Stomach (tissue), 4 donors: ENCODE data around the gene NFIX.

Experiments
- EP300 ChIP-seq: sonication (generic); formaldehyde crosslinking; IDR thresholded peaks from one replicate; pipeline ENCODE4 v1.6.1; 2017; ENCODE audit warnings: antibody characterized with exemption
- POLR2A ChIP-seq, 4 donors: fragments of 450-650 bp; IDR thresholded peaks; one replicate each; pipeline ENCODE4 v1.6.1; 2016; ENCODE audit warnings: antibody characterized with exemption in 4 of 4, control low read depth in 2 of 4, mild to moderate bottlenecking in 1 of 4, moderate library complexity in 1 of 4
- POLR2AphosphoS5 ChIP-seq, 3 donors: sonication (generic); formaldehyde crosslinking; IDR thresholded peaks; one replicate each; pipeline ENCODE4 v1.6.1; 2016; ENCODE audit warnings: antibody characterized with exemption in 3 of 3
- TF ChIP-seq, protein P1 (sequence below), 7 experiments: fragments of 450-650 bp in 4 of 7; fragments of 200-600 bp in 3 of 7; sonication (generic) in 3 of 7; IDR thresholded peaks; one replicate each; pipeline ENCODE4 v1.5.1; 2016 to 2019; ENCODE audit warnings: antibody characterized with exemption in 7 of 7, control low read depth in 2 of 7, mild to moderate bottlenecking in 1 of 7

DNA sequence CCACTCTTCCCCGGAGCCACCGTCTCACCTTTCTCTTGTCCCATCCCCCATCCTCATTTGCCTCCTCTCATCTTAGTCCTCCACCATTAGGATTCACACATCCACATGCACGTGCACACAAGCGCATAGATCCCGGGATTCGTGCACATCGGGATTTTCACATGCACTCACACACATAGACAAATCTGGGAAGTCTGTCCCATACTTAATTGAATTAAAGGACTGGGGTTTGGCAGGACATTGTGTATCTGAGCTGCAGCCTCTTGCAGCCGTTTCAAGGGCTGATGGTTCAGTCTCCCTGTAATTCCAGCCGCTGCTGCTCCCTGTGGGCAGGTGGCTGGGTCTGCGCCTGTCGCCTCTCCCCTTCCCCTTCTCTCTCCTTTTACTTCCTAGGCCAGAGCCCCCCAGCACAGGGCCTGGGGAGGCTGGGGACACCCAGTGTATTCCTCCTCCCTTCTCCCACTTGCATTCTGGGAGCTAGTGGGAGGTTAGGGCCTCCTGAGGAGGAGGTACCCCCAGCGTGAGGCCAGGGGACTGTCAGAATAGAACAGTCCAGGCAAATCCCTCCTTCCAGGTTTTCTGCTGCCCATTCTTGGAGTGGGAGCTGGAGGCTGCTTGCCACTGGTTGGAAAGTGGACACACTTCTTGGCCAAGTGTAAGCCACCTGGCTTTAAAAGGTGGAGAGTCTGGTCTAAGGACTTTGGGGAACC lies 63.8 kb downstream of the NFIX start:
- TF ChIP-seq, protein P1, sequence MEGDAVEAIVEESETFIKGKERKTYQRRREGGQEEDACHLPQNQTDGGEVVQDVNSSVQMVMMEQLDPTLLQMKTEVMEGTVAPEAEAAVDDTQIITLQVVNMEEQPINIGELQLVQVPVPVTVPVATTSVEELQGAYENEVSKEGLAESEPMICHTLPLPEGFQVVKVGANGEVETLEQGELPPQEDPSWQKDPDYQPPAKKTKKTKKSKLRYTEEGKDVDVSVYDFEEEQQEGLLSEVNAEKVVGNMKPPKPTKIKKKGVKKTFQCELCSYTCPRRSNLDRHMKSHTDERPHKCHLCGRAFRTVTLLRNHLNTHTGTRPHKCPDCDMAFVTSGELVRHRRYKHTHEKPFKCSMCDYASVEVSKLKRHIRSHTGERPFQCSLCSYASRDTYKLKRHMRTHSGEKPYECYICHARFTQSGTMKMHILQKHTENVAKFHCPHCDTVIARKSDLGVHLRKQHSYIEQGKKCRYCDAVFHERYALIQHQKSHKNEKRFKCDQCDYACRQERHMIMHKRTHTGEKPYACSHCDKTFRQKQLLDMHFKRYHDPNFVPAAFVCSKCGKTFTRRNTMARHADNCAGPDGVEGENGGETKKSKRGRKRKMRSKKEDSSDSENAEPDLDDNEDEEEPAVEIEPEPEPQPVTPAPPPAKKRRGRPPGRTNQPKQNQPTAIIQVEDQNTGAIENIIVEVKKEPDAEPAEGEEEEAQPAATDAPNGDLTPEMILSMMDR (IDR thresholded peaks at IDR 0.05): no peak
- TF ChIP-seq POLR2AphosphoS5 (IDR thresholded peaks at IDR 0.05) (no peak), EP300 (no peak), POLR2A (IDR thresholded peaks at IDR 0.05) (no peak)
